GM12878 (cell line): ENCODE data around the gene BORCS5. TPM values are rescaled to one million over a fixed set of nuclear protein-coding genes. Genes with fewer than 3 reads are reported as not detected.
A peak's percentile ranks its signal among the peaks of the same experiment; 100 is the strongest.

Source experiments
- ATAC-seq: fragments of 200-7000 bp; cut with Tn5 transposase; 3 replicates; pipeline ENCODE4 v1.9.1; 2020; ENCODE audit warnings: mild to moderate bottlenecking, moderate library complexity
- BruUV-seq: library from RNA; stranded (reverse); fragments of 400-500 nt; replicated peaks from 2 replicates; lab custom pipeline; 2021; lab: Mats Ljungman, UMichigan
- CTCF ChIA-PET: fragments of 300-600 bp; sonication (Branson Sonifier 250); formaldehyde crosslinking; extraction: SDS; loops from one replicate; lab custom pipeline; 2021; ENCODE audit warnings: inconsistent platforms; lab: Yijun Ruan, JAX
- POLR2A ChIA-PET: fragments of 350-600 bp; formaldehyde crosslinking; extraction: SDS; loops from one replicate; lab custom pipeline; 2021; ENCODE audit warnings: inconsistent platforms; lab: Charles Lee
- RAD21 ChIA-PET: fragments of 300-600 bp; sonication (Branson Sonifier 250); formaldehyde crosslinking; loops from one replicate; lab custom pipeline; 2023; ENCODE audit warnings: antibody characterized with exemption; ENCODE audit not compliant: unreplicated experiment; lab: Charles Lee
- SMC1A ChIA-PET: fragments of 300-600 bp; sonication (Branson Sonifier 250); formaldehyde crosslinking; loops from one replicate; lab custom pipeline; 2023; ENCODE audit not compliant: unreplicated experiment, uncharacterized antibody; lab: Charles Lee
- DNase-seq: peaks from one replicate; pipeline ENCODE4 v3.0.0-alpha.2; 2011; ENCODE audit warnings: low read depth, low spot score
- FAIRE-seq: peaks from 3 replicates; lab custom pipeline; 2011; peaks lifted over from hg19 to GRCh38; lab: Jason Lieb, UNC
- H2AFZ ChIP-seq: 2 replicates; pipeline ENCODE4 v1.6.0; 2011; ENCODE audit warnings: low read depth, low read length, control low read depth; ENCODE audit not compliant: control insufficient read depth
- H3K27ac ChIP-seq: 2 replicates; pipeline ENCODE4 v1.5.1; 2011; ENCODE audit warnings: control low read depth; ENCODE audit not compliant: control insufficient read depth, insufficient read depth
- H3K27me3 ChIP-seq, 2 experiments: replicated peaks in 1 of 2; 2 replicates each; pipeline versions ENCODE4 v1.6.0 to v1.6.1; 2011; ENCODE audit warnings: low read length in 1 of 2; ENCODE audit not compliant: control insufficient read depth in 2 of 2, insufficient read depth in 2 of 2
- H3K36me3 ChIP-seq, 2 experiments: 2 replicates each; pipeline ENCODE4 v1.5.1; 2011; ENCODE audit warnings: low read length in 1 of 2; ENCODE audit not compliant: control insufficient read depth in 2 of 2, insufficient read depth in 2 of 2
- H3K4me1 ChIP-seq: 2 replicates; pipeline ENCODE4 v1.6.1; 2011; ENCODE audit warnings: mild to moderate bottlenecking, low read length, moderate library complexity, mixed read lengths; ENCODE audit not compliant: control insufficient read depth, insufficient read depth
- H3K4me2 ChIP-seq: 2 replicates; pipeline ENCODE4 v1.6.0; 2011; ENCODE audit warnings: control low read depth; ENCODE audit not compliant: control insufficient read depth, insufficient read depth
- H3K4me3 ChIP-seq: fragments of 200-600 bp; sonication (generic); 2 replicates; pipeline ENCODE4 v1.5.1; 2016
- H3K79me2 ChIP-seq: 2 replicates; pipeline ENCODE4 v1.6.0; 2011; ENCODE audit warnings: low read length; ENCODE audit not compliant: control insufficient read depth, insufficient read depth
- H3K9ac ChIP-seq: 2 replicates; pipeline ENCODE4 v1.8.0; 2011; ENCODE audit warnings: low read length, control low read depth, mixed read lengths; ENCODE audit not compliant: control insufficient read depth, insufficient read depth
- H3K9me3 ChIP-seq: replicated peaks from 3 replicates; pipeline ENCODE4 v1.5.1; 2011; ENCODE audit warnings: mild to moderate bottlenecking, low read length; ENCODE audit not compliant: control insufficient read depth, insufficient read depth
- H4K20me1 ChIP-seq: 2 replicates; pipeline ENCODE4 v1.6.0; 2011; ENCODE audit not compliant: control insufficient read depth, insufficient read depth
- BCL11A ChIP-seq: IDR thresholded peaks from 2 replicates; pipeline ENCODE4 v1.6.1; 2011; ENCODE audit warnings: low read depth, low read length
- POLR2A ChIP-seq: IDR thresholded peaks from 2 replicates; pipeline ENCODE4 v1.6.1; 2011; ENCODE audit warnings: low read depth, mild to moderate bottlenecking, low read length
- ZNF622 ChIP-seq: fragments of 450-650 bp; IDR thresholded peaks from 2 replicates; pipeline ENCODE4 v1.6.1; 2017; ENCODE audit warnings: mild to moderate bottlenecking, inconsistent platforms
- WGBS: methylation state at CpG from one replicate; pipeline ENCODE4 v1.1.6; 2016; ENCODE audit warnings: low lambda C conversion rate; ENCODE audit not compliant: insufficient replicate concordance, insufficient coverage; ENCODE audit errors: missing lambda C conversion rate; 5-methylcytosine and 5-hydroxymethylcytosine counted together
- in situ Hi-C: fragments of 300-500 bp; cut with MboI; formaldehyde crosslinking; loops from 9 replicates; pipeline ENCODE4 v1.14.3; 2018; ENCODE audit warnings: mixed read lengths
- intact Hi-C: fragments of 100-400 bp; cut with micrococcal nuclease; formaldehyde crosslinking; loops from one replicate; pipeline ENCODE4 v1.14.2; 2022; ENCODE audit not compliant: unreplicated experiment
- polyA plus RNA-seq, 11 experiments: library from polyadenylated mRNA; depleted of rRNA in 4 of 11; unstranded in 6 of 11; stranded (reverse) in 5 of 11; fragments of >200 nt; fragmentation: Nextera tagmentation in 4 of 11; fragmentation: Illumina TruSeq in 1 of 11; extraction: Ambion mirVana in 4 of 11; extraction: Trizol in 1 of 11; gene quantifications; 1 replicate in 1 of 11; 2 replicates in 10 of 11; pipeline versions ENCODE4 v1.2.1 to v1.2.3, GENCODE V29; 2011 to 2016; ENCODE audit warnings: inconsistent platforms in 2 of 11, missing spikeins in 2 of 11, low read depth in 1 of 11
- total RNA-seq, 4 experiments: library from RNA; depleted of rRNA in 3 of 4; stranded (reverse); fragments of >200 nt in 3 of 4; fragmentation: Illumina TruSeq in 1 of 4; extraction: Trizol in 1 of 4; gene quantifications; 2 replicates each; pipeline versions ENCODE4 v1.2.1 to v1.2.3, GENCODE V29; 2013 to 2021
- TF ChIP-seq, protein P1 (sequence below): IDR thresholded peaks from 2 replicates; pipeline ENCODE4 v1.6.1; 2011; ENCODE audit warnings: borderline replicate concordance, low read depth, mild to moderate bottlenecking, moderate library complexity, mixed read lengths, low read length; ENCODE audit not compliant: insufficient read depth; ENCODE audit errors: extremely low read length

BORCS5 gene
- total and polyA plus RNA-seq, 10 of the 15 experiments (the other 5 are each of a cell fraction or from before 2014, with no cell fraction given), result 1.4 to 39.7 (median 16.1) TPM

DNA sequence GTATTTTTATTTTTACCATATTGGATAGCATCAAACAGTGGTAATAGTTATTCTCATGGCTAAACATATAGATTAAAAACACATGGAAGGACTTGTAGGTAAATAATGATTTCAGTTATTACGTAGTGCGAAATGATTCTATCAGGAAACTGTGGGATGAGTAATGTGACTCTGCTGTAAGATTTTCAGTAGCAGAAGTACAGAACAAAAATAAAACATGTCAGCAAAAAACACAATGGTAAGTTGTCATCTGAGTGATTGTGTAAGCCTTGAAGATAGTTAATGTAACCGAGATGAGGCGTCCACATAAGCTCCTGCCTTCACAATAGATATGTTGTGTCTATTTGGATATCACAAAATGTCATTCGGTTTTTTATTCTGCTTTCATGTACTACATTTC lies 99.8 kb downstream of the BORCS5 start:
- TF ChIP-seq ZNF622 (no peak), BCL11A (no peak), POLR2A (no peak)
- TF ChIP-seq, protein P1, sequence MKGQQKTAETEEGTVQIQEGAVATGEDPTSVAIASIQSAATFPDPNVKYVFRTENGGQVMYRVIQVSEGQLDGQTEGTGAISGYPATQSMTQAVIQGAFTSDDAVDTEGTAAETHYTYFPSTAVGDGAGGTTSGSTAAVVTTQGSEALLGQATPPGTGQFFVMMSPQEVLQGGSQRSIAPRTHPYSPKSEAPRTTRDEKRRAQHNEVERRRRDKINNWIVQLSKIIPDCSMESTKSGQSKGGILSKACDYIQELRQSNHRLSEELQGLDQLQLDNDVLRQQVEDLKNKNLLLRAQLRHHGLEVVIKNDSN, result no peak
- in situ Hi-C loops (no loop called here), intact Hi-C loops (no loop called here)
- POLR2A ChIA-PET, result interaction anchor here (1.1 to 2.5 kb wide), 4 partner anchors 8 to 22 kb away, joined by 3 to 9 read pairs (median 4); no protein-coding TSS in a partner anchor
- no peak overlapping the region for H3K4me3 ChIP-seq
- FAIRE-seq (no peak), ATAC-seq (no peak), DNase-seq (no peak)
- H3K4me1 ChIP-seq, result peaks cover 9% of the 10 kb centered on the region; the same call in 1 of the 2 replicates
- H3K27me3 ChIP-seq, result no peaks in the 10 kb centered on the region
- H3K9me3 ChIP-seq, result no peaks in the 10 kb centered on the region
- no peak overlapping the region for H2AFZ ChIP-seq
- SMC1A ChIA-PET, result interaction anchor here (0.7 to 4.0 kb wide), 9 partner anchors 9 to 214 kb away, joined by 3 to 17 read pairs (median 4); no protein-coding TSS in a partner anchor
- no peaks in the 10 kb centered on the region for H4K20me1 ChIP-seq
- no TSS peak for BruUV-seq
- peak overlapping the region; percentile 30; the same call in 1 of the 2 replicates for H3K4me2 ChIP-seq
- H3K27ac ChIP-seq, result no peak overlapping the region
- H3K36me3 ChIP-seq, result no peaks in the 10 kb centered on the region; a peak in 1 of 4 replicates
- 75% methylated on average over 5 of the region's 5 CpGs for WGBS
- RAD21 ChIA-PET, result interaction anchor here (0.8 to 1.4 kb wide), 5 partner anchors 9 to 34 kb away, joined by 3 to 4 read pairs (median 3); no protein-coding TSS in a partner anchor
- CTCF ChIA-PET, result interaction anchor here (1.0 to 1.4 kb wide), 4 partner anchors 17 to 50 kb away, joined by 3 read pairs; no protein-coding TSS in a partner anchor
- no peaks in the 10 kb centered on the region for H3K79me2 ChIP-seq
- H3K9ac ChIP-seq, result no peak overlapping the region
